ENCODE measurements around the gene AKAP12.

AKAP12 gene

DNA sequence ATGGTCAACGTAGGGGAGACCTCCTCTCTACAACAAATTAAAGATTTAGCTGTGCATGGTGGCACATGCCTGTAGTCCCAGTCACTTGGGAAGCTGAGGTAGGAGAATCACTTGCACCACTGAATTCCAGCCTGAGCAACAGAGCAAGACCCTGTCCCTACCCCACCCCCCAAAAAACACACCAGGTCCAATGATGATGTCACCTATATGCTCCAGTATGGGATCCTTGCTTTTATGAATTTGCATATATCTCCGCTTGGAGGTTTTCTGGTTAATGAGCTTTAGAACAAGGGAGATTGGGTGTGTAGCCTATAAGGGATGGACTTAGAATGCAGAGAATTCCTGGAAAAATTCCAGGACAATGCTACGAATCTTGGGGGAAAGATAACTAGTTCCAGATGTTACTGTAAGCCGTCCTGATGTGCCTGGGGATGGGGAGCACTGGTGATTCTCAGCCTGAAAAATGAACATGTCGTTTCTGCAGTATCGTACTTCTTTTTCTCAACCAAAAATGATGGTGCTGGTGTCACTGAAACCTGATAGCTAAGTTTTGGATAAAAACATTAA, 90.4 kb downstream of the AKAP12 start:
- Histone ChIP-seq H2BK12ac (ENCODE audit: low read length in 2 of 2) (peak overlapping the region in 1 of 2 experiments; percentile 69), H3K23ac (ENCODE audit: low read length in 2 of 2) (no peak overlapping the region), H3K9ac (ENCODE audit: low read length) (peak overlapping the region; percentile 49), H2BK120ac (ENCODE audit: low read depth, low read length) (no peak overlapping the region), H2AK5ac (ENCODE audit: low read length, severe bottlenecking) (no peak overlapping the region), H3K14ac (ENCODE audit: low read length in 2 of 2) (no peak overlapping the region), H3K79me1 (replicated peaks; ENCODE audit: low read length, poor library complexity, severe bottlenecking) (peaks cover 8% of the 10 kb centered on the region), H4K8ac (ENCODE audit: low read length) (no peak overlapping the region), H3K18ac (ENCODE audit: low read depth in 1 of 2, low read length in 2 of 2) (peak overlapping the region; percentile 3 to 22), H2BK5ac (ENCODE audit: low read depth, low read length, poor library complexity, severe bottlenecking) (no peak overlapping the region), H3K27ac (ENCODE audit: low read length, poor library complexity, severe bottlenecking) (no peak overlapping the region), H3K27me3 (ENCODE audit: control insufficient read depth in 1 of 2, insufficient read depth in 1 of 2, low read length in 2 of 2) (no peaks in the 10 kb centered on the region), H3K4ac (ENCODE audit: low read depth in 1 of 2, low read length in 2 of 2) (no peak overlapping the region), H2AFZ (ENCODE audit: low read depth, low read length) (no peak overlapping the region), H3K4me3 (ENCODE audit: insufficient read depth in 1 of 2, low read depth in 1 of 2, low read length in 2 of 2) (peak overlapping the region in 1 of 2 experiments; percentile 16), H3K36me3 (ENCODE audit: control insufficient read depth in 1 of 2, insufficient read depth in 2 of 2, low read depth in 1 of 2, low read length in 2 of 2) (peaks cover 0 to 9% of the 10 kb centered on the region in 2 experiments), H3K4me2 (ENCODE audit: low read length, poor library complexity, severe bottlenecking) (no peak overlapping the region), H3K4me1 (ENCODE audit: control insufficient read depth, insufficient read depth, low read depth, low read length) (peaks cover 3% of the 10 kb centered on the region), H3K9me3 (ENCODE audit: control insufficient read depth, low read length) (no peaks in the 10 kb centered on the region), H4K91ac (ENCODE audit: low read length) (no peak overlapping the region), H2BK15ac (ENCODE audit: low read depth, poor library complexity, severe bottlenecking) (no peak overlapping the region)
- 66% methylated on average over 5 of the region's 6 CpGs for WGBS
- DNase-seq, result peak; percentile 47

- Histone ChIP-seq H3K18ac (ENCODE audit: low read depth in 1 of 2, low read length in 2 of 2) (no peak overlapping the region), H3K27me3 (ENCODE audit: control insufficient read depth in 1 of 2, insufficient read depth in 1 of 2, low read length in 2 of 2) (no peaks in the 10 kb centered on the region), H3K23ac (ENCODE audit: low read length in 2 of 2) (no peak overlapping the region), H3K4me3 (ENCODE audit: insufficient read depth in 1 of 2, low read depth in 1 of 2, low read length in 2 of 2) (no peak overlapping the region), H3K9ac (ENCODE audit: low read length) (no peak overlapping the region), H2BK12ac (ENCODE audit: low read length in 2 of 2) (no peak overlapping the region), H3K9me3 (ENCODE audit: control insufficient read depth, low read length) (no peaks in the 10 kb centered on the region), H2AK5ac (ENCODE audit: low read length, severe bottlenecking) (no peak overlapping the region), H3K4me2 (ENCODE audit: low read length, poor library complexity, severe bottlenecking) (no peak overlapping the region), H4K8ac (ENCODE audit: low read length) (no peak overlapping the region), H4K91ac (ENCODE audit: low read length) (no peak overlapping the region), H2BK5ac (ENCODE audit: low read depth, low read length, poor library complexity, severe bottlenecking) (no peak overlapping the region), H3K14ac (ENCODE audit: low read length in 2 of 2) (no peak overlapping the region), H2AFZ (ENCODE audit: low read depth, low read length) (no peak overlapping the region), H3K4ac (ENCODE audit: low read depth in 1 of 2, low read length in 2 of 2) (no peak overlapping the region), H3K27ac (ENCODE audit: low read length, poor library complexity, severe bottlenecking) (no peak overlapping the region), H3K4me1 (ENCODE audit: control insufficient read depth, insufficient read depth, low read depth, low read length) (no peaks in the 10 kb centered on the region), H3K36me3 (ENCODE audit: control insufficient read depth in 1 of 2, insufficient read depth in 2 of 2, low read depth in 1 of 2, low read length in 2 of 2) (peaks cover 4 to 26% of the 10 kb centered on the region in 2 experiments), H2BK120ac (ENCODE audit: low read depth, low read length) (no peak overlapping the region), H3K79me1 (replicated peaks; ENCODE audit: low read length, poor library complexity, severe bottlenecking) (peaks cover 15% of the 10 kb centered on the region), H2BK15ac (ENCODE audit: low read depth, poor library complexity, severe bottlenecking) (no peak overlapping the region)
- DNase-seq, result no peak
These were observed 96.2 kb downstream of the AKAP12 start for GRCh38 chr6:151335930-151336329.

- no peak overlapping the region for H3K4ac ChIP-seq (ENCODE audit: low read depth in 1 of 2, low read length in 2 of 2)
- peaks cover 17% of the 10 kb centered on the region in 2 experiments for H3K36me3 ChIP-seq (ENCODE audit: control insufficient read depth in 1 of 2, insufficient read depth in 2 of 2, low read depth in 1 of 2, low read length in 2 of 2)
- no peak overlapping the region for H2AFZ ChIP-seq (ENCODE audit: low read depth, low read length)
- peaks cover 24% of the 10 kb centered on the region for H3K79me1 ChIP-seq (replicated peaks; ENCODE audit: low read length, poor library complexity, severe bottlenecking)
- H2BK12ac ChIP-seq (ENCODE audit: low read length in 2 of 2), result no peak overlapping the region
- H2BK5ac ChIP-seq (ENCODE audit: low read depth, low read length, poor library complexity, severe bottlenecking), result no peak overlapping the region
- H3K27me3 ChIP-seq (ENCODE audit: control insufficient read depth in 1 of 2, insufficient read depth in 1 of 2, low read length in 2 of 2), result no peaks in the 10 kb centered on the region
- no peak overlapping the region for H3K18ac ChIP-seq (ENCODE audit: low read depth in 1 of 2, low read length in 2 of 2)
- H3K14ac ChIP-seq (ENCODE audit: low read length in 2 of 2), result no peak overlapping the region
- H2BK120ac ChIP-seq (ENCODE audit: low read depth, low read length), result no peak overlapping the region
- peak overlapping the region; percentile 8 for H3K9ac ChIP-seq (ENCODE audit: low read length)
- H3K9me3 ChIP-seq (ENCODE audit: control insufficient read depth, low read length), result no peaks in the 10 kb centered on the region
- no peak overlapping the region for H4K91ac ChIP-seq (ENCODE audit: low read length)
- no peaks in the 10 kb centered on the region for H3K4me1 ChIP-seq (ENCODE audit: control insufficient read depth, insufficient read depth, low read depth, low read length)
- no peak overlapping the region for H3K4me2 ChIP-seq (ENCODE audit: low read length, poor library complexity, severe bottlenecking)
- 100% methylated on average over 7 of the region's 11 CpGs for WGBS
- no peak overlapping the region for H4K8ac ChIP-seq (ENCODE audit: low read length)
- no peak overlapping the region for H2AK5ac ChIP-seq (ENCODE audit: low read length, severe bottlenecking)
- DNase-seq, result no peak
- no peak overlapping the region for H3K23ac ChIP-seq (ENCODE audit: low read length in 2 of 2)
- H3K27ac ChIP-seq (ENCODE audit: low read length, poor library complexity, severe bottlenecking), result no peak overlapping the region
- H3K4me3 ChIP-seq (ENCODE audit: insufficient read depth in 1 of 2, low read depth in 1 of 2, low read length in 2 of 2), result no peak overlapping the region
- H2BK15ac ChIP-seq (ENCODE audit: low read depth, poor library complexity, severe bottlenecking), result no peak overlapping the region
These were observed 99.0 kb downstream of the AKAP12 start for GRCh38 chr6:151338651-151339200.

GRCh38 chr6:151339369-151339768, 99.6 kb downstream of the AKAP12 start:
- H3K36me3 ChIP-seq (ENCODE audit: control insufficient read depth in 1 of 2, insufficient read depth in 2 of 2, low read depth in 1 of 2, low read length in 2 of 2), result peaks cover 17% of the 10 kb centered on the region in 2 experiments
- no peak overlapping the region for H3K9ac ChIP-seq (ENCODE audit: low read length)
- H2BK15ac ChIP-seq (ENCODE audit: low read depth, poor library complexity, severe bottlenecking), result no peak overlapping the region
- H4K91ac ChIP-seq (ENCODE audit: low read length), result no peak overlapping the region
- H3K27ac ChIP-seq (ENCODE audit: low read length, poor library complexity, severe bottlenecking), result no peak overlapping the region
- H2BK5ac ChIP-seq (ENCODE audit: low read depth, low read length, poor library complexity, severe bottlenecking), result no peak overlapping the region
- no peak overlapping the region for H4K8ac ChIP-seq (ENCODE audit: low read length)
- H2AK5ac ChIP-seq (ENCODE audit: low read length, severe bottlenecking), result no peak overlapping the region
- H3K4me2 ChIP-seq (ENCODE audit: low read length, poor library complexity, severe bottlenecking), result no peak overlapping the region
- no peaks in the 10 kb centered on the region for H3K27me3 ChIP-seq (ENCODE audit: control insufficient read depth in 1 of 2, insufficient read depth in 1 of 2, low read length in 2 of 2)
- H3K4me1 ChIP-seq (ENCODE audit: control insufficient read depth, insufficient read depth, low read depth, low read length), result no peaks in the 10 kb centered on the region
- no peak overlapping the region for H3K4ac ChIP-seq (ENCODE audit: low read depth in 1 of 2, low read length in 2 of 2)
- H3K14ac ChIP-seq (ENCODE audit: low read length in 2 of 2), result no peak overlapping the region
- 82% methylated on average over 4 of the region's 4 CpGs for WGBS
- H3K4me3 ChIP-seq (ENCODE audit: insufficient read depth in 1 of 2, low read depth in 1 of 2, low read length in 2 of 2), result no peak overlapping the region
- no peak overlapping the region for H2AFZ ChIP-seq (ENCODE audit: low read depth, low read length)
- no peaks in the 10 kb centered on the region for H3K9me3 ChIP-seq (ENCODE audit: control insufficient read depth, low read length)
- H2BK120ac ChIP-seq (ENCODE audit: low read depth, low read length), result no peak overlapping the region
- H3K23ac ChIP-seq (ENCODE audit: low read length in 2 of 2), result no peak overlapping the region
- H2BK12ac ChIP-seq (ENCODE audit: low read length in 2 of 2), result no peak overlapping the region
- H3K18ac ChIP-seq (ENCODE audit: low read depth in 1 of 2, low read length in 2 of 2), result no peak overlapping the region
- no peak for DNase-seq
- peaks cover 22% of the 10 kb centered on the region for H3K79me1 ChIP-seq (replicated peaks; ENCODE audit: low read length, poor library complexity, severe bottlenecking)

Measured in mesenchymal stem cell (in vitro differentiated cells and primary cell).